SK-N-SH treated with all-trans-retinoic acid at 6 μM for 48 hours (cell line): ENCODE results near the gene HS6ST2.

Source experiments
- ATAC-seq: fragments of 200-7000 bp; cut with Tn5 transposase; 3 replicates; pipeline ENCODE4 v1.9.1; 2020; ENCODE audit warnings: mild to moderate bottlenecking, moderate library complexity
- ARNTL ChIP-seq: fragments of 450-650 bp; formaldehyde crosslinking; IDR thresholded peaks from 2 replicates; pipeline ENCODE4 v1.5.0; 2020; ENCODE audit warnings: low read depth, mild to moderate bottlenecking, moderate library complexity, borderline replicate concordance
- BACH2 ChIP-seq: fragments of 250-450 bp; sonication (Bioruptor Pico); IDR thresholded peaks from 2 replicates; pipeline ENCODE4 v1.9.0; 2021; ENCODE audit warnings: mild to moderate bottlenecking, borderline replicate concordance
- CREB5 ChIP-seq: fragments of 250-450 bp; sonication (Bioruptor Pico); IDR thresholded peaks from 2 replicates; pipeline ENCODE4 v1.5.1; 2020; ENCODE audit warnings: low read depth, mild to moderate bottlenecking, moderate library complexity
- CSDC2 ChIP-seq: fragments of 250-450 bp; sonication (Bioruptor Pico); IDR thresholded peaks from 2 replicates; pipeline ENCODE4 v1.5.0; 2020; ENCODE audit warnings: mild to moderate bottlenecking, moderate library complexity
- CSRNP3 ChIP-seq: fragments of 250-450 bp; sonication (Bioruptor Pico); IDR thresholded peaks from 2 replicates; pipeline ENCODE4 v1.5.1; 2021; ENCODE audit warnings: mild to moderate bottlenecking, moderate library complexity
- ESRRG ChIP-seq: fragments of 250-450 bp; sonication (Bioruptor Pico); IDR thresholded peaks from 2 replicates; pipeline ENCODE4 v1.6.1; 2021; ENCODE audit warnings: mild to moderate bottlenecking
- ISL1 ChIP-seq: fragments of 250-450 bp; sonication (Bioruptor Pico); IDR thresholded peaks from 2 replicates; pipeline ENCODE4 v2.1.2; 2022; ENCODE audit warnings: mild to moderate bottlenecking, moderate library complexity
- OSR1 ChIP-seq: fragments of 250-450 bp; sonication (Bioruptor Pico); IDR thresholded peaks from 2 replicates; pipeline ENCODE4 v1.8.0; 2022; ENCODE audit warnings: moderate library complexity, mild to moderate bottlenecking, inconsistent platforms
- POU6F1 ChIP-seq: fragments of 250-450 bp; sonication (Bioruptor Pico); IDR thresholded peaks from 2 replicates; pipeline ENCODE4 v1.8.0; 2021; ENCODE audit warnings: low read depth, mild to moderate bottlenecking, moderate library complexity, borderline replicate concordance
- PPARA ChIP-seq: fragments of 250-450 bp; sonication (Bioruptor Pico); IDR thresholded peaks from 2 replicates; pipeline ENCODE4 v1.5.0; 2020; ENCODE audit warnings: mild to moderate bottlenecking, borderline replicate concordance
- SNAI2 ChIP-seq: fragments of 250-450 bp; sonication (Bioruptor Pico); IDR thresholded peaks from 2 replicates; pipeline ENCODE4 v1.5.0; 2020; ENCODE audit warnings: mild to moderate bottlenecking, moderate library complexity
- TCF4 ChIP-seq: fragments of 250-450 bp; sonication (Bioruptor Pico); IDR thresholded peaks from 2 replicates; pipeline ENCODE4 v1.8.0; 2021; ENCODE audit warnings: mild to moderate bottlenecking, moderate library complexity, borderline replicate concordance
- TOX ChIP-seq: fragments of 250-450 bp; sonication (Bioruptor Pico); IDR thresholded peaks from 2 replicates; pipeline ENCODE4 v1.8.0; 2021; ENCODE audit warnings: mild to moderate bottlenecking, moderate library complexity, borderline replicate concordance
- TSHZ2 ChIP-seq: fragments of 250-450 bp; sonication (Bioruptor Pico); IDR thresholded peaks from 2 replicates; pipeline ENCODE4 v1.5.0; 2020; ENCODE audit warnings: mild to moderate bottlenecking, moderate library complexity
- ZC3H10 ChIP-seq: fragments of 250-450 bp; sonication (Bioruptor Pico); IDR thresholded peaks from 2 replicates; pipeline ENCODE4 v1.5.1; 2021; ENCODE audit warnings: mild to moderate bottlenecking, moderate library complexity
- ZFP3 ChIP-seq: fragments of 250-450 bp; sonication (Bioruptor Pico); IDR thresholded peaks from 2 replicates; pipeline ENCODE4 v1.5.0; 2020; ENCODE audit warnings: mild to moderate bottlenecking, moderate library complexity
- ZFP30 ChIP-seq: fragments of 450-650 bp; formaldehyde crosslinking; IDR thresholded peaks from 2 replicates; pipeline ENCODE4 v1.5.0; 2022; ENCODE audit warnings: mild to moderate bottlenecking, moderate library complexity
- ZNF565 ChIP-seq: fragments of 450-650 bp; formaldehyde crosslinking; conservative IDR thresholded peaks from 2 replicates; pipeline ENCODE4 v1.5.0; 2020; ENCODE audit warnings: low read depth, mild to moderate bottlenecking, moderate library complexity
- ZNF70 ChIP-seq: fragments of 450-650 bp; formaldehyde crosslinking; IDR thresholded peaks from 2 replicates; pipeline ENCODE4 v1.5.0; 2020; ENCODE audit warnings: mild to moderate bottlenecking, moderate library complexity

The HS6ST2 gene

GRCh38 chrX:132738951-132739350 lies 219.5 kb downstream of the HS6ST2 start (continued):
- TF ChIP-seq CSRNP3: no peak

- ATAC-seq: no peak
- TF ChIP-seq ZNF70 (CRISPR knock-in tag): no peak
- no peak for TF ChIP-seq OSR1 (CRISPR knock-in tag)
- TF ChIP-seq ARNTL (CRISPR knock-in tag): no peak
- no peak for TF ChIP-seq CSDC2 (CRISPR knock-in tag)
Observed at GRCh38 chrX:132737743-132738142, 220.7 kb downstream of the HS6ST2 start.

GRCh38 chrX:132732236-132732635 lies 226.2 kb downstream of the HS6ST2 start:
- TF ChIP-seq TCF4 (no peak), ARNTL (CRISPR knock-in tag) (no peak), POU6F1 (no peak), TSHZ2 (CRISPR knock-in tag) (no peak), ZFP30 (CRISPR knock-in tag) (no peak), ISL1 (CRISPR knock-in tag) (no peak), TOX (CRISPR knock-in tag) (no peak), CREB5 (CRISPR knock-in tag) (no peak), CSRNP3 (no peak)

GRCh38 chrX:132730726-132731125 lies 227.7 kb downstream of the HS6ST2 start:
- ATAC-seq: no peak
- TF ChIP-seq TSHZ2 (CRISPR knock-in tag) (no peak), ZNF565 (no peak), SNAI2 (CRISPR knock-in tag) (no peak), ZFP30 (CRISPR knock-in tag) (no peak), ARNTL (CRISPR knock-in tag) (no peak), ZFP3 (CRISPR knock-in tag) (no peak), CSRNP3 (no peak), ZC3H10 (CRISPR knock-in tag) (no peak), ISL1 (CRISPR knock-in tag) (no peak), BACH2 (CRISPR knock-in tag) (no peak), PPARA (CRISPR knock-in tag) (no peak), CREB5 (CRISPR knock-in tag) (no peak), ZNF70 (CRISPR knock-in tag) (no peak), ESRRG (no peak)

More at GRCh38 chrX:132732236-132732635, 226.2 kb downstream of the HS6ST2 start:
- ATAC-seq: no peak
